ENCODE data around the gene DUSP22.

The DUSP22 gene

DNA sequence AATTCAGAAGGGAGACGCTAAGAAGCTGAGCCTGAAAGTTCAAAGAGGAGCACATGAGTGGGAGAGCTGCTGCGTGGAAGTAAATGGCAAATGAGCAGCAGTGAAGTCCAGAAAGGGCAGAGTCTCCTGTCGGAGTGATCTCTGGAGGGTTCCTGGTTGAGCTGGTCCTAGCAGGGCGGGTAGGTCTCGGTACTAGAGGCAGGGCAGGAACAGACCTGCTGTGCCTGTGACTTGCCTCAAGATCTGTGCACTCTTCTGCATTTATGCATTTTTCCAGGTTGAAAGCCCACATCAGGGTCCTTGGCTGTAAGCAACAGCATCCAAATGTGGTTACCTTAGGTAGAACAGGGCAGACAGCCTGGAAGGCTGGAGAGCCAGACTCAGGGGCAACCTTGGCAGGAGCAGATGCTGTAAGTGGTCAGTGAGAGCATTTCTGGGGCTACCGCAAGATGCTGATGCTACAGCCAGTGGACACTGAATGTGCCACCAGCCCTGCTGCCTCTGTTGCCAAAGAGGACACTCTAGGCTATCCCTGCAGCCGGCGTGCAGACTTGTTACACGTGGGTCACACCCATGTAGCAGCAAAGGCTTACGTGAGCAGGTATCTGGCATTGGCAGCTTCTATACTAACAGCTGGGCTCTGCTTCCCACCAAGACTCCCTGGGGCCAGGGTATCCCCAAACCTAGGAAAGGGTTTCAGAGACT, 8.4 kb downstream of the DUSP22 start:
- H3K9ac ChIP-seq (ENCODE audit: low read length) = no peak overlapping the region
- H2AFZ ChIP-seq (ENCODE audit: low read depth, low read length) = no peak overlapping the region
- no peak overlapping the region for H2BK5ac ChIP-seq (ENCODE audit: low read depth, low read length, poor library complexity, severe bottlenecking)
- H3K9me3 ChIP-seq (ENCODE audit: control insufficient read depth, low read length) = no peaks in the 10 kb centered on the region
- H4K91ac ChIP-seq (ENCODE audit: low read length) = no peak overlapping the region
- H3K4me1 ChIP-seq (ENCODE audit: control insufficient read depth, insufficient read depth, low read depth, low read length) = peaks cover 10% of the 10 kb centered on the region
- H3K36me3 ChIP-seq (ENCODE audit: control insufficient read depth in 1 of 2, insufficient read depth in 2 of 2, low read depth in 1 of 2, low read length in 2 of 2) = peaks cover under 1 to 8% of the 10 kb centered on the region in 2 experiments
- no peak overlapping the region for H2AK5ac ChIP-seq (ENCODE audit: low read length, severe bottlenecking)
- H4K8ac ChIP-seq (ENCODE audit: low read length) = no peak overlapping the region
- WGBS = 80% methylated on average over 10 of the region's 10 CpGs
- no peak overlapping the region for H3K4ac ChIP-seq (ENCODE audit: low read depth in 1 of 2, low read length in 2 of 2)
- H3K14ac ChIP-seq (ENCODE audit: low read length in 2 of 2) = no peak overlapping the region
- H3K23ac ChIP-seq (ENCODE audit: low read length in 2 of 2) = no peak overlapping the region
- peaks cover 38% of the 10 kb centered on the region for H3K79me1 ChIP-seq (replicated peaks; ENCODE audit: low read length, poor library complexity, severe bottlenecking)
- no peak overlapping the region for H2BK15ac ChIP-seq (ENCODE audit: low read depth, poor library complexity, severe bottlenecking)
- no peak overlapping the region for H3K4me3 ChIP-seq (ENCODE audit: insufficient read depth in 1 of 2, low read depth in 1 of 2, low read length in 2 of 2)
- no peak overlapping the region for H3K4me2 ChIP-seq (ENCODE audit: low read length, poor library complexity, severe bottlenecking)
- DNase-seq = no peak
- H3K27me3 ChIP-seq (ENCODE audit: control insufficient read depth in 1 of 2, insufficient read depth in 1 of 2, low read length in 2 of 2) = no peaks in the 10 kb centered on the region
- H2BK120ac ChIP-seq (ENCODE audit: low read depth, low read length) = no peak overlapping the region
- no peak overlapping the region for H3K27ac ChIP-seq (ENCODE audit: low read length, poor library complexity, severe bottlenecking)
- H2BK12ac ChIP-seq (ENCODE audit: low read length in 2 of 2) = no peak overlapping the region
- no peak overlapping the region for H3K18ac ChIP-seq (ENCODE audit: low read depth in 1 of 2, low read length in 2 of 2)

DNA sequence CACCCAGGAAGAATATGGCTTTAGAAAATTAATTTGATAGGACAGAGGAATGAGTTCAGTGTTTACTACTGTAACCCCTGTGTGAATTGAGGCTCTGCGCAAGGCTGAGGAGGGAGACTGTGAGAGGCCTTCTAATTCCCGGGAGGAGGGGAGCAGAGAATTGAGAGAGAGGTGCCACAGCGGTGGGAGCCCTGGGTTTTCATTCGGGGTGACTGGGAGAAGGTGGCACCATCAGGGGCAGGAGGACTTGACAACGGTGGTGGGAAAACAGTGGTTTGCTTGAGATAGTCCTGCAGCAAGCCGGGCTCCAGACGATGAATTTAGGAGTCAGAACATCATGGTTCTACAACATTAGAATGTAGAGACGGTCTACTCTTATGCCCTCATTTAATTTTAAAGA, 9.2 kb downstream of the DUSP22 start:
- Histone ChIP-seq H3K23ac (ENCODE audit: low read length in 2 of 2) (no peak overlapping the region), H3K4me2 (ENCODE audit: low read length, poor library complexity, severe bottlenecking) (no peak overlapping the region), H2BK12ac (ENCODE audit: low read length in 2 of 2) (no peak overlapping the region), H3K18ac (ENCODE audit: low read depth in 1 of 2, low read length in 2 of 2) (no peak overlapping the region), H3K4ac (ENCODE audit: low read depth in 1 of 2, low read length in 2 of 2) (no peak overlapping the region), H3K9ac (ENCODE audit: low read length) (no peak overlapping the region), H3K14ac (ENCODE audit: low read length in 2 of 2) (no peak overlapping the region), H2AFZ (ENCODE audit: low read depth, low read length) (no peak overlapping the region), H3K27me3 (ENCODE audit: control insufficient read depth in 1 of 2, insufficient read depth in 1 of 2, low read length in 2 of 2) (no peaks in the 10 kb centered on the region), H4K91ac (ENCODE audit: low read length) (no peak overlapping the region), H3K27ac (ENCODE audit: low read length, poor library complexity, severe bottlenecking) (no peak overlapping the region), H4K8ac (ENCODE audit: low read length) (no peak overlapping the region), H3K79me1 (replicated peaks; ENCODE audit: low read length, poor library complexity, severe bottlenecking) (peaks cover 37% of the 10 kb centered on the region), H2BK120ac (ENCODE audit: low read depth, low read length) (no peak overlapping the region), H2BK15ac (ENCODE audit: low read depth, poor library complexity, severe bottlenecking) (no peak overlapping the region), H3K36me3 (ENCODE audit: control insufficient read depth in 1 of 2, insufficient read depth in 2 of 2, low read depth in 1 of 2, low read length in 2 of 2) (peaks cover 3 to 8% of the 10 kb centered on the region in 2 experiments), H3K9me3 (ENCODE audit: control insufficient read depth, low read length) (no peaks in the 10 kb centered on the region), H2AK5ac (ENCODE audit: low read length, severe bottlenecking) (no peak overlapping the region), H2BK5ac (ENCODE audit: low read depth, low read length, poor library complexity, severe bottlenecking) (no peak overlapping the region), H3K4me1 (ENCODE audit: control insufficient read depth, insufficient read depth, low read depth, low read length) (peaks cover 11% of the 10 kb centered on the region), H3K4me3 (ENCODE audit: insufficient read depth in 1 of 2, low read depth in 1 of 2, low read length in 2 of 2) (no peak overlapping the region)
- no peak for DNase-seq
- 88% methylated on average over 7 of the region's 8 CpGs for WGBS

DNA sequence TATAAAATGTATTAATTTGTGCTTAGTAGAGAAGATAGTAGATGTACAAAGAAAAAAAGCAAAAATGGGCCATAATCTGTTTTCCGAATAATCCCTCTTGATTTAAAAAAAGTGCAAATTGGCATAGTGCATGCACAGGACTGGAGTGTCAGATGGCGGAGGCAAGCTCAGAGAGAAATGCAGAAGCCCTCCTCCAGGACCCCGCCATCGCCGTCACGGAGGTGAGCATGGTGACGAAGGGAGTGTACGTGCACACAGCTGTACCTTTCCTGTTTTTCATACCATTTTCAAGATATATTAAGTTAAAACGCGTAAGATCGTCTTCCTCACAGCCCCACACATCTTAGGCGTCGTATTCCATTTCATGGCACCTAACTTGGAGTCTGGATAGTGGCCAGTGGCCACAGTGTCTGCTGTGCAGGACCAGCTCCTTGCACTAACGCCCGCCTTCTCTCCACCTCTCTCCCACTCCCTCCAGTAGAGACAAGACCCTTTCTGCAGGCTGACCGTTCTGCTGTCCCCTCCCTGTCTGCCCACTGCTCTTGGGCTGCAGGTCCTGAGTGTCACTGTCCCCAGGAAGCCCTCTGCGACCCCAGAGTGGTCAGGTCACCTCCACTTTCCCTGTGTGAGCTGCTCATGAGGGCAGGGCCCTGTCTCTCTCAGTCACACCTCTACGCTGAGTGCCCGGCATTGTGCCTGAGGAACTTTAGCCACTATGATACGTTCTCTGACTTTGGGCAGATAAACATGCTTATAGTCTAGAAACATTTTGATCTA, 9.8 kb downstream of the DUSP22 start:
- no peak overlapping the region for H3K4ac ChIP-seq (ENCODE audit: low read depth in 1 of 2, low read length in 2 of 2)
- WGBS = 89% methylated on average over 20 of the region's 20 CpGs
- H2BK15ac ChIP-seq (ENCODE audit: low read depth, poor library complexity, severe bottlenecking) = no peak overlapping the region
- no peak overlapping the region for H4K8ac ChIP-seq (ENCODE audit: low read length)
- no peak overlapping the region for H3K4me2 ChIP-seq (ENCODE audit: low read length, poor library complexity, severe bottlenecking)
- DNase-seq = no peak
- H2AK5ac ChIP-seq (ENCODE audit: low read length, severe bottlenecking) = no peak overlapping the region
- no peak overlapping the region for H2BK120ac ChIP-seq (ENCODE audit: low read depth, low read length)
- H2BK12ac ChIP-seq (ENCODE audit: low read length in 2 of 2) = no peak overlapping the region
- H3K27ac ChIP-seq (ENCODE audit: low read length, poor library complexity, severe bottlenecking) = no peak overlapping the region
- H2AFZ ChIP-seq (ENCODE audit: low read depth, low read length) = no peak overlapping the region
- no peak overlapping the region for H3K9ac ChIP-seq (ENCODE audit: low read length)
- H3K36me3 ChIP-seq (ENCODE audit: control insufficient read depth in 1 of 2, insufficient read depth in 2 of 2, low read depth in 1 of 2, low read length in 2 of 2) = peaks cover 3 to 8% of the 10 kb centered on the region in 2 experiments
- H3K18ac ChIP-seq (ENCODE audit: low read depth in 1 of 2, low read length in 2 of 2) = no peak overlapping the region
- peaks cover 13% of the 10 kb centered on the region for H3K4me1 ChIP-seq (ENCODE audit: control insufficient read depth, insufficient read depth, low read depth, low read length)
- H3K27me3 ChIP-seq (ENCODE audit: control insufficient read depth in 1 of 2, insufficient read depth in 1 of 2, low read length in 2 of 2) = no peaks in the 10 kb centered on the region
- H3K23ac ChIP-seq (ENCODE audit: low read length in 2 of 2) = no peak overlapping the region
- H2BK5ac ChIP-seq (ENCODE audit: low read depth, low read length, poor library complexity, severe bottlenecking) = no peak overlapping the region
- no peak overlapping the region for H3K4me3 ChIP-seq (ENCODE audit: insufficient read depth in 1 of 2, low read depth in 1 of 2, low read length in 2 of 2)
- peaks cover 40% of the 10 kb centered on the region for H3K79me1 ChIP-seq (replicated peaks; ENCODE audit: low read length, poor library complexity, severe bottlenecking)
- H3K9me3 ChIP-seq (ENCODE audit: control insufficient read depth, low read length) = no peaks in the 10 kb centered on the region
- H4K91ac ChIP-seq (ENCODE audit: low read length) = no peak overlapping the region
- peak overlapping the region in 1 of 2 experiments; percentile 30 for H3K14ac ChIP-seq (ENCODE audit: low read length in 2 of 2)

DNA sequence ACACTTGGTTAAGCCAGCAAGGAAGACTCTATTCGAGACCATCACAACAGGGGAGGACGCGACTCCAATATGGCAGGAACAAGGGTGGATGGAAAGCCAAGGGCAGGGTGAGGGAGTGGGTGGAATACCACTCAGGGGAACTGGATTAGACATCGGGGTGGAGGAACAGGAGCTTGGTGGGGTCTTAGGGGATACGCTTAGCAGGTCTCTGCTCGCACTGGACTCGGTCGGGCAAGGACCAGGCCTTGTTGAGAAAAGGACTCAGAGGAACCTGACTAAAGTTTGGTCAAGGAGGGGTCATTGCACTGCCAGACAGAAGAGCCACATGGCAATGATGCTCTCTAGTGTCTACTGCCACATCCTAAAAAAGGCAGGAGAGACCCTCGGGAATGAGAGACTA, 10.5 kb downstream of the DUSP22 start:
- Histone ChIP-seq H3K27me3 (ENCODE audit: control insufficient read depth in 1 of 2, insufficient read depth in 1 of 2, low read length in 2 of 2) (no peaks in the 10 kb centered on the region), H3K9me3 (ENCODE audit: control insufficient read depth, low read length) (no peaks in the 10 kb centered on the region), H3K4ac (ENCODE audit: low read depth in 1 of 2, low read length in 2 of 2) (no peak overlapping the region), H2BK5ac (ENCODE audit: low read depth, low read length, poor library complexity, severe bottlenecking) (no peak overlapping the region), H2BK120ac (ENCODE audit: low read depth, low read length) (no peak overlapping the region), H3K27ac (ENCODE audit: low read length, poor library complexity, severe bottlenecking) (no peak overlapping the region), H4K8ac (ENCODE audit: low read length) (no peak overlapping the region), H3K4me1 (ENCODE audit: control insufficient read depth, insufficient read depth, low read depth, low read length) (peaks cover 13% of the 10 kb centered on the region), H3K14ac (ENCODE audit: low read length in 2 of 2) (no peak overlapping the region), H3K79me1 (replicated peaks; ENCODE audit: low read length, poor library complexity, severe bottlenecking) (peaks cover 42% of the 10 kb centered on the region), H2AFZ (ENCODE audit: low read depth, low read length) (no peak overlapping the region), H4K91ac (ENCODE audit: low read length) (no peak overlapping the region), H3K36me3 (ENCODE audit: control insufficient read depth in 1 of 2, insufficient read depth in 2 of 2, low read depth in 1 of 2, low read length in 2 of 2) (peaks cover 6 to 12% of the 10 kb centered on the region in 2 experiments), H2BK15ac (ENCODE audit: low read depth, poor library complexity, severe bottlenecking) (no peak overlapping the region), H2AK5ac (ENCODE audit: low read length, severe bottlenecking) (no peak overlapping the region), H3K4me2 (ENCODE audit: low read length, poor library complexity, severe bottlenecking) (no peak overlapping the region), H3K18ac (ENCODE audit: low read depth in 1 of 2, low read length in 2 of 2) (no peak overlapping the region), H2BK12ac (ENCODE audit: low read length in 2 of 2) (no peak overlapping the region), H3K23ac (ENCODE audit: low read length in 2 of 2) (no peak overlapping the region), H3K4me3 (ENCODE audit: insufficient read depth in 1 of 2, low read depth in 1 of 2, low read length in 2 of 2) (no peak overlapping the region), H3K9ac (ENCODE audit: low read length) (no peak overlapping the region)
- DNase-seq = no peak
- WGBS = 92% methylated on average over 9 of the region's 9 CpGs
